Esophagus squamous epithelium (tissue), 5 donors: ENCODE results near the gene TSEN15. TPM values are rescaled to one million over a fixed set of nuclear protein-coding genes. Genes with fewer than 3 reads are reported as not detected.

Experiments used
- DNase-seq: peaks from one replicate; lab custom pipeline; 2025; lab: John Stamatoyannopoulos, UW
- H3K27ac ChIP-seq, 4 donors: fragments of 200-600 bp; sonication (generic); one replicate each; pipeline ENCODE4 v1.5.1; 2016 to 2019; ENCODE audit warnings: mild to moderate bottlenecking in 1 of 4
- H3K27me3 ChIP-seq, 4 donors: fragments of 200-600 bp; sonication (generic); 1 replicate in 3 of 4; 2 replicates in 1 of 4; pipeline versions ENCODE4 v1.5.1 to v1.6.0; 2017 to 2021; ENCODE audit warnings: antibody characterized with exemption in 1 of 4
- H3K36me3 ChIP-seq, 3 donors: fragments of 200-600 bp; sonication (generic); one replicate each; pipeline ENCODE4 v1.5.1; 2016 to 2019
- H3K4me1 ChIP-seq, 3 donors: fragments of 200-600 bp; sonication (generic); one replicate each; pipeline ENCODE4 v1.5.1; 2017 to 2019
- H3K4me3 ChIP-seq, 4 donors: fragments of 200-600 bp; sonication (generic); 1 replicate in 3 of 4; 2 replicates in 1 of 4; pipeline ENCODE4 v1.5.1; 2016 to 2019; ENCODE audit warnings: mild to moderate bottlenecking in 2 of 4, moderate library complexity in 1 of 4
- H3K9me3 ChIP-seq, 3 donors: fragments of 200-600 bp; sonication (generic); one replicate each; pipeline ENCODE4 v1.5.1; 2016 to 2019
- POLR2A ChIP-seq, 4 donors: fragments of 450-650 bp; IDR thresholded peaks; one replicate each; pipeline ENCODE4 v1.6.1; 2017; ENCODE audit warnings: antibody characterized with exemption in 4 of 4, mild to moderate bottlenecking in 4 of 4, moderate library complexity in 3 of 4
- WGBS, 2 donors: methylation state at CpG; one replicate each; pipeline ENCODE4 v1.1.5; 2018; 5-methylcytosine and 5-hydroxymethylcytosine counted together
- intact Hi-C: fragments of 100-400 bp; cut with DNase I; formaldehyde crosslinking; loops from one replicate; pipeline ENCODE4 v1.15.0; 2022
- total RNA-seq, 4 donors: library from RNA; depleted of rRNA; stranded (reverse); fragments of >200 nt; gene quantifications; one replicate each; pipeline ENCODE4 v1.1.0, GENCODE V29; 2016
- TF ChIP-seq, protein P1 (sequence below), 6 experiments: fragments of 450-650 bp in 4 of 6; fragments of 200-600 bp in 2 of 6; sonication (generic) in 2 of 6; IDR thresholded peaks; one replicate each; pipeline ENCODE4 v1.5.1; 2016 to 2019; ENCODE audit warnings: antibody characterized with exemption in 6 of 6, mild to moderate bottlenecking in 4 of 6, moderate library complexity in 4 of 6
- donor health status: DM: yes; HTN: yes; CAD: no.

Gene TSEN15
- total RNA-seq, 4 donors from 2014 or later: 16.5 to 25.4 (median 22.0) TPM

DNA sequence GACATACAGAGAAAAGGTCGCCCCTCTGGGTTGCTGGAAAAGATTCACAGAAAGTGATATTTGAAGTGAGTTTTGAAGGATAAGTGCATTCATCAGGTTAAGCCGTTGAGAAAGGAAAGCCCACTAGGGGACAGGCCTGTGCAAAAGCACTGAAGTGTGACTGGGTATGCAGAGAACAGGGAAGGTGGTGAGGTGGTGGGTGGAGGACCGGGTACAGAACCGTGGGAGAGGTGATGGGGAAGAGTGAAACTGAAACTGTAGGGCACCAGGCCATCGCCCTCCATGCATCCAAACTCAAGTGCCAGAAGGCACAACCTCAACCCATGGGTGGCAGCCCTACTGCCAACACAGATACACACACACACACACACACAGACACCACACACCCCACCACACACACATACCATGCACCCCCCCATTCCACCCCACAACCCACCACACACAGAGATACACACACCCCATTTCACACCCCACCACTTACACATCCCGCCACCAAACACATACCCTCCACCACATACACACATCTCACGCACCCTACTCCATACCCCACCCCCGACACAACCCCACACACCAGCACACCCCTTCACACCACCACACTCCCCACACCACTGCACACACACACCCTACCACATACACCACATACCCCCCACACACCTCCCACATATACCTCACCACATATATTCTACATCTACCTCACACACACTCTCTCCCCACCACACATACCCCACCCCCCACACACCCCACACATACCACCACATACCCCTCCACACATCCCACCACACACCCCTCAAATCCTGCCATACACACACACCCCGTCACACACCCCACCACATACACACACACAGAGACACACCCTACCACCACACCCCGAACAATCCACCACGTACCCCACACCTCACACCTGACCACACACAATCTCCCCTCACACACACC, 59.0 kb downstream of the TSEN15 start:
- TF ChIP-seq, protein P1, sequence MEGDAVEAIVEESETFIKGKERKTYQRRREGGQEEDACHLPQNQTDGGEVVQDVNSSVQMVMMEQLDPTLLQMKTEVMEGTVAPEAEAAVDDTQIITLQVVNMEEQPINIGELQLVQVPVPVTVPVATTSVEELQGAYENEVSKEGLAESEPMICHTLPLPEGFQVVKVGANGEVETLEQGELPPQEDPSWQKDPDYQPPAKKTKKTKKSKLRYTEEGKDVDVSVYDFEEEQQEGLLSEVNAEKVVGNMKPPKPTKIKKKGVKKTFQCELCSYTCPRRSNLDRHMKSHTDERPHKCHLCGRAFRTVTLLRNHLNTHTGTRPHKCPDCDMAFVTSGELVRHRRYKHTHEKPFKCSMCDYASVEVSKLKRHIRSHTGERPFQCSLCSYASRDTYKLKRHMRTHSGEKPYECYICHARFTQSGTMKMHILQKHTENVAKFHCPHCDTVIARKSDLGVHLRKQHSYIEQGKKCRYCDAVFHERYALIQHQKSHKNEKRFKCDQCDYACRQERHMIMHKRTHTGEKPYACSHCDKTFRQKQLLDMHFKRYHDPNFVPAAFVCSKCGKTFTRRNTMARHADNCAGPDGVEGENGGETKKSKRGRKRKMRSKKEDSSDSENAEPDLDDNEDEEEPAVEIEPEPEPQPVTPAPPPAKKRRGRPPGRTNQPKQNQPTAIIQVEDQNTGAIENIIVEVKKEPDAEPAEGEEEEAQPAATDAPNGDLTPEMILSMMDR (IDR thresholded peaks at IDR 0.05): no peak
- no peak for TF ChIP-seq POLR2A (IDR thresholded peaks at IDR 0.05)
- no peak for DNase-seq
- H3K4me3 ChIP-seq: no peak overlapping the region
- no peak overlapping the region for H3K27ac ChIP-seq
- intact Hi-C loops: no loop called here
- WGBS, 2 donors: 71 to 77% methylated on average over 11 of the region's 11 CpGs
- H3K27me3 ChIP-seq: no peaks in the 10 kb centered on the region
- H3K36me3 ChIP-seq: no peaks in the 10 kb centered on the region
- no peaks in the 10 kb centered on the region for H3K4me1 ChIP-seq
- no peaks in the 10 kb centered on the region for H3K9me3 ChIP-seq

DNA sequence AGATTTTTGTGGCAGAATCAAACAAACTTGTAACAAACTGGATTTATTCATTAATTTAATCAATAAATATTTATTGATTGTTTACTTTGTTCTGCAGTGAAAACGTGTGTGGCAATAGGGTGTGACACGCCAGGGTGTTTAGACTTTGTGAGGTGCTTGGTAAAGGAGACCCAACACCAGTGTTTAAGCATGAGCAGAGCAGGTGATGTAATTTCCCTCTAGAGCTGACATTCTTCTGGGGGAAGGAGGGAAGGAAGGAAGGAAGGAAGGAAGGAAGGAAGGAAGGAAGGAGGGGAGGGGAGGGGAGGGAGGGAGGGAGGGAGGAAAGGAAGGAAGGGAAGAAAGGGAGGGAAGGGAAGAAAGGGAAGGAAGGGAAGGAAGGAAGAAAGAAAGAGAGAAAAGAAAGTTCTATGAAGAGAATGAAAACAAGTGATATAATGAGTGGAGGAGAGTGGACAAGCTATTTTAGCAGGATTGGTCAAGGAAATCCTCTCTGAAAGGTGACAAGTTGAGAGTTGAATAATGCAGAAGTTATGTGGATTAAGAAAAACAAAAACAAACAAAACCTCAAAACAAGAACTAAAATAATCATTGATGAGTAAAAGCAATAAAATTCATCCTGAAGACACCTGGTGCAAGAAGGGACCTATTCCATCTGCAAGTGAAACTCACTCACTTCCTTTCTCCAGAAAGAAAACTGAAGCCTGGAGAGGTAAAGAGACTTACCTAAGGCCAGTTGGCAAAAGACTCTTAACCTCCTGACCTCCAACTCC, 60.8 kb downstream of the TSEN15 start:
- no peak for TF ChIP-seq POLR2A (IDR thresholded peaks at IDR 0.05)
- H3K27me3 ChIP-seq: no peaks in the 10 kb centered on the region
- H3K4me1 ChIP-seq: no peaks in the 10 kb centered on the region
- no peak overlapping the region for H3K27ac ChIP-seq
- H3K36me3 ChIP-seq: no peaks in the 10 kb centered on the region
- intact Hi-C loops: no loop called here
- WGBS, 2 donors: 64 to 75% methylated on average over 2 of the region's 2 CpGs
- H3K4me3 ChIP-seq: no peak overlapping the region
- DNase-seq: no peak
- no peaks in the 10 kb centered on the region for H3K9me3 ChIP-seq

DNA sequence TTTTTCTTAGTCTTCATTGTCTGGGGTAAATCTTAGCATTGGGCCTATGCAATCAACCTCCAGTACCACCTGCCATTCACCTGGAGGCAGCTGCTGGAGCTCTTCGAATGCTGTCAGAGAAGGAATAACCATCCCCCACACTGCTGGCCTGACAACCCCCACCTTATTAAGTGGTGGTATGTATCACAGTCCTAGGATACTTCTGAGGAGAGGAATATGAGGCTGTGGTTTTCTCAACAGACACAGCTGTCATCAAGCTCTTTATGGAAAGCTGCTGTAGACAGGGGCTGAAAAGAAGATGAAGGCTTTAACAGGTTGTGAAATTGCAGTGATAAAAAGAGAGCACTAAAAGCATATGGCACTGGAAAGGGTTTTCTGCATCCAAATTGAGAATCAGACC, 61.7 kb downstream of the TSEN15 start:
- intact Hi-C loops: no loop called here
- Histone ChIP-seq H3K4me1 (no peaks in the 10 kb centered on the region), H3K27me3 (no peaks in the 10 kb centered on the region), H3K27ac (no peak overlapping the region), H3K4me3 (no peak overlapping the region), H3K36me3 (no peaks in the 10 kb centered on the region), H3K9me3 (no peaks in the 10 kb centered on the region)
- TF ChIP-seq, protein P1 (IDR thresholded peaks at IDR 0.05): no peak
- no peak for TF ChIP-seq POLR2A (IDR thresholded peaks at IDR 0.05)
- DNase-seq: no peak
- WGBS, 2 donors: 85 to 92% methylated on average over 1 of the region's 1 CpG

DNA sequence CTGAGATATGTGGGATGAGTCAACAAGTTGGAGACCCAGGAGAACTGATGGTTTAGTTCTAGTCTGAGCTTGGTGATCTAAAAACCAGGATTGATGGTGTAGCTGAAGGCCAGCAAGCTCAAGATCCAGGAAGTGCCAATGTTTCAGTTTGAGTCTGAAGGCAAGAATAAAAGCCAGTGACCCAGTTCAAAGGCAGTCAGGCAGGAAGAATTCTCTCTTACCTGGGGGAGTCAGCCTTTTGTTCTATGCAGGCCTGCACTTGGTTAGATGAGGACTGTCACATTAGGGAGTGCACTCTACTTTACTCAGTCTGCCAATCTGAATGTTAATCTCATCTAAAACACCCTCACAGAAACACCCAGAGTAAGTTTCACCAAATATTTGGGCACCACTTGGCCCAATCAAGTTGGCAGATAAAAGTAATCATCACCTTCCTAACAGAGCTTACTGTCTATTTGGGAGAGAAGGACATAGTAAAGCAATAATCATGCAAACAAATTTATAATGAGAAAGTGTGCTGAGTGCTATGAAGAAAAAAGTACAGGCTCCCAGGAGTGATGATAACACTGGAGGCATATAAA, 63.4 kb downstream of the TSEN15 start:
- Histone ChIP-seq H3K9me3 (no peaks in the 10 kb centered on the region), H3K36me3 (no peaks in the 10 kb centered on the region), H3K4me3 (no peak overlapping the region), H3K4me1 (no peaks in the 10 kb centered on the region), H3K27ac (no peak overlapping the region), H3K27me3 (no peaks in the 10 kb centered on the region)
- DNase-seq: no peak
- TF ChIP-seq, protein P1 (IDR thresholded peaks at IDR 0.05): no peak
- no peak for TF ChIP-seq POLR2A (IDR thresholded peaks at IDR 0.05)
- intact Hi-C loops: no loop called here

DNA sequence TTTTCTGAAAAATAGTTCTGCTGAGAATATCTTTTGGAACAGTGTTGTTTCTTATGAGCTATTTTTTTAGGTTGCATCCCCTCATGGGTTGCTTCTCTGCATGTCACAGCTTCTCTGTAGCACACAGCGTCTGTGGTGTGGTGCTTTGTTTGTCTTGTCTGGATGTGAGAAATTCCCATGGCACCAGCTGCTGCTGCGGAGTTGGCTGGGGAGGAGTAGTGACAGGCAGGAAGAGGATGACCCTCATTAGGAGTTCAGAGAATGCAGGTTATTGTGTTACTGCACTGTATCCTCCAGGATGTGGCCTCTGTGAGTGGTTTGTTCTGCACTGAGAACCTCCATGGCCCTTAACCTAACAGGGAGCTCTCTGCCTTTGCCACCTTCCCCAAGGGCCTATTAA, 64.8 kb downstream of the TSEN15 start:
- Histone ChIP-seq H3K4me3 (no peak overlapping the region), H3K9me3 (no peaks in the 10 kb centered on the region), H3K4me1 (no peaks in the 10 kb centered on the region), H3K36me3 (no peaks in the 10 kb centered on the region), H3K27me3 (no peaks in the 10 kb centered on the region), H3K27ac (no peak overlapping the region)
- no peak for TF ChIP-seq POLR2A (IDR thresholded peaks at IDR 0.05)
- TF ChIP-seq, protein P1 (IDR thresholded peaks at IDR 0.05): no peak
- no peak for DNase-seq
- 50% methylated on average over 1 of the region's 2 CpGs; no CpG with 5 or more reads in 1 of the 2 donors for WGBS, 2 donors
- intact Hi-C loops: no loop called here
